BJ (cell line): ENCODE results near the gene NFASC. TPM values are rescaled to one million over a fixed set of nuclear protein-coding genes. Genes with fewer than 3 reads are reported as not detected.

ENCODE experiments used
- CTCF ChIA-PET: fragments of 350-600 bp; formaldehyde crosslinking; extraction: SDS; loops from one replicate; lab custom pipeline; 2021; ENCODE audit warnings: antibody characterized with exemption, inconsistent platforms; lab: Yijun Ruan, JAX
- POLR2A ChIA-PET: fragments of 300-600 bp; sonication (Branson Sonifier 250); formaldehyde crosslinking; extraction: SDS; loops from one replicate; lab custom pipeline; 2021; ENCODE audit warnings: antibody characterized with exemption; lab: Charles Lee
- DNase-seq: peaks from one replicate; pipeline ENCODE4 v3.0.0-alpha.2; 2011; ENCODE audit warnings: low read depth
- H3K27me3 ChIP-seq: 2 replicates; pipeline ENCODE4 v1.6.0; 2011; ENCODE audit warnings: low read length; ENCODE audit not compliant: control insufficient read depth, insufficient read depth
- H3K36me3 ChIP-seq: 2 replicates; pipeline ENCODE4 v1.5.1; 2011; ENCODE audit warnings: low read length; ENCODE audit not compliant: control insufficient read depth, insufficient read depth
- H3K4me3 ChIP-seq: 2 replicates; pipeline ENCODE4 v1.5.1; 2011; ENCODE audit warnings: low read depth, mild to moderate bottlenecking, control low read depth, low read length
- polyA plus RNA-seq: library from polyadenylated mRNA; depleted of rRNA; stranded (reverse); fragments of >200 nt; gene quantifications from 2 replicates; pipeline ENCODE4 v1.2.3, GENCODE V29; 2011
- TF ChIP-seq, protein P1 (sequence below): IDR thresholded peaks from 2 replicates; pipeline ENCODE4 v1.5.1; 2011; ENCODE audit warnings: low read depth, mild to moderate bottlenecking, control low read depth, inconsistent platforms, low read length, moderate library complexity; ENCODE audit not compliant: insufficient read depth

NFASC gene
- polyA plus RNA-seq, 1 experiment = 10.9 TPM

GRCh38 chr1:205004351-205004750, 133.7 kb downstream of the NFASC start:
- H3K4me3 ChIP-seq = no peak overlapping the region
- no peak for DNase-seq
- no peaks in the 10 kb centered on the region for H3K27me3 ChIP-seq
- CTCF ChIA-PET = interaction anchor here (1.6 to 1.8 kb wide), 2 partner anchors 10 to 15 kb away, joined by 6 to 11 read pairs; no protein-coding TSS in a partner anchor
- POLR2A ChIA-PET = no interaction called here
- TF ChIP-seq, protein P1, sequence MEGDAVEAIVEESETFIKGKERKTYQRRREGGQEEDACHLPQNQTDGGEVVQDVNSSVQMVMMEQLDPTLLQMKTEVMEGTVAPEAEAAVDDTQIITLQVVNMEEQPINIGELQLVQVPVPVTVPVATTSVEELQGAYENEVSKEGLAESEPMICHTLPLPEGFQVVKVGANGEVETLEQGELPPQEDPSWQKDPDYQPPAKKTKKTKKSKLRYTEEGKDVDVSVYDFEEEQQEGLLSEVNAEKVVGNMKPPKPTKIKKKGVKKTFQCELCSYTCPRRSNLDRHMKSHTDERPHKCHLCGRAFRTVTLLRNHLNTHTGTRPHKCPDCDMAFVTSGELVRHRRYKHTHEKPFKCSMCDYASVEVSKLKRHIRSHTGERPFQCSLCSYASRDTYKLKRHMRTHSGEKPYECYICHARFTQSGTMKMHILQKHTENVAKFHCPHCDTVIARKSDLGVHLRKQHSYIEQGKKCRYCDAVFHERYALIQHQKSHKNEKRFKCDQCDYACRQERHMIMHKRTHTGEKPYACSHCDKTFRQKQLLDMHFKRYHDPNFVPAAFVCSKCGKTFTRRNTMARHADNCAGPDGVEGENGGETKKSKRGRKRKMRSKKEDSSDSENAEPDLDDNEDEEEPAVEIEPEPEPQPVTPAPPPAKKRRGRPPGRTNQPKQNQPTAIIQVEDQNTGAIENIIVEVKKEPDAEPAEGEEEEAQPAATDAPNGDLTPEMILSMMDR = no peak
- H3K36me3 ChIP-seq = no peaks in the 10 kb centered on the region

GRCh38 chr1:205008896-205009295, 138.2 kb downstream of the NFASC start:
- H3K27me3 ChIP-seq = no peaks in the 10 kb centered on the region; the same call in 1 of the 2 replicates

GRCh38 chr1:205009670-205010069, 139.0 kb downstream of the NFASC start:
- H3K36me3 ChIP-seq = no peaks in the 10 kb centered on the region
- TF ChIP-seq, protein P1 = no peak
- no peak overlapping the region for H3K4me3 ChIP-seq
- DNase-seq = no peak
- POLR2A ChIA-PET = no interaction called here
- no peaks in the 10 kb centered on the region; the same call in 1 of the 2 replicates for H3K27me3 ChIP-seq
- CTCF ChIA-PET = interaction anchor here (1.2 kb wide), 1 partner anchor 52 kb away, joined by 3 read pairs; no protein-coding TSS in a partner anchor

More at GRCh38 chr1:205008896-205009295, 138.2 kb downstream of the NFASC start:
- POLR2A ChIA-PET = no interaction called here
- CTCF ChIA-PET = interaction anchor here (0.6 kb wide), 1 partner anchor 373 kb away, joined by 4 read pairs; no protein-coding TSS in a partner anchor
- Histone ChIP-seq H3K4me3 (no peak overlapping the region), H3K36me3 (no peaks in the 10 kb centered on the region)
- TF ChIP-seq, protein P1 = no peak
- DNase-seq = no peak

DNA sequence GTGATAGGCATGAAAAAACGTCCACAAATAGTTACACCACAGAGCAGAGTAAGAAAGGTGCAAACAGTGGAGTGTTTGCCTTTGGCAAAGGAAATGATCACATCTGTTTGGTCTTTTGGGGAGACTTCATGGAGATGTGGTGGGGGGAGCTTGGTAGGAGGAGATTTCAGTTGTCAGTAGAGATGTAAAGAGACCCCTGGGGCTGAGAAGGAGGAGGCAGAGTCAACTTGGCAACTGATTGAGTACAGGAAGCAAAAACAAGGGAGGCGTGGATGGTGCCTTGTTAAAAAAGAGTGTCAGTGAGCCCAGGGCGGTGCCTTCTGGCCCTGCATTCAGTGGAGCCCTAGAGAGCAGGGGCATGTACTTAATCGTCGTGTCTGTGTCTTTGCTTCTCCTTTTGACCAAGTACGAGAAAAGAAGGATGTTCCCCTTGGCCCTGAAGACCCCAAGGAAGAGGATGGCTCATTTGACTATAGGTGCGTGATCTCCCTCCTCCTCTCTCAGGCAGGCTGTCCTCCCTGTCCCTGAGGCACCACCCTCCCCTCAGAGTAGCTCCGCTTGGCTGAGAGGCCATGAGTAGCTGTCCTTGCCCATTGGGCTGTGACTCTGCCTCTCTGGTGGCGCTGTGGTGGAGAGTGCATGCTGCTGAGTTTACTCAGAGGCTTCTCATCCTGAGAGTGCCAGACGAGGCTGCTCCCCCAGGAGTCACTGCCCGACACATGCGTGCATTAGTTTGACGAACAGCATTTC, 141.9 kb downstream of the NFASC start:
- Histone ChIP-seq H3K27me3 (no peaks in the 10 kb centered on the region; the same call in 1 of the 2 replicates), H3K36me3 (no peaks in the 10 kb centered on the region; the same call in 1 of the 2 replicates), H3K4me3 (no peak overlapping the region)
- CTCF ChIA-PET = interaction anchor here (1.2 to 1.5 kb wide), 4 partner anchors 23 to 265 kb away, joined by 3 to 4 read pairs (median 4); no protein-coding TSS in a partner anchor
- TF ChIP-seq, protein P1 = no peak
- no peak for DNase-seq
- POLR2A ChIA-PET = no interaction called here

- H3K27me3 ChIP-seq = no peaks in the 10 kb centered on the region; the same call in 1 of the 2 replicates
- DNase-seq = no peak
- CTCF ChIA-PET = interaction anchor here (0.6 to 2.1 kb wide), 4 partner anchors 24 to 258 kb away, joined by 3 to 16 read pairs (median 4); no protein-coding TSS in a partner anchor
These were observed 143.2 kb downstream of the NFASC start for GRCh38 chr1:205013683-205014367.

More at GRCh38 chr1:205013683-205014367, 143.2 kb downstream of the NFASC start:
- no peaks in the 10 kb centered on the region; the same call in 1 of the 2 replicates for H3K36me3 ChIP-seq
- TF ChIP-seq, protein P1 = no peak
- POLR2A ChIA-PET = no interaction called here
- H3K4me3 ChIP-seq = no peak overlapping the region
